Stimulated activated CD4-positive, alpha-beta T cell treated with anti-CD3 and anti-CD28 coated beads, Interleukin-15, amount 100 ng/mL, for 24 hours (primary cell): Measurements from ENCODE around the gene TIGD1.
"Not testable (repeated sequence)": the region's sequence is repeated elsewhere in the genome, so short reads cannot be mapped to it uniquely, and the experiment has no call there.

Experiments
- DNase-seq: peaks from one replicate; pipeline ENCODE4 v3.0.0-alpha.2; 2020

TIGD1 gene

DNA sequence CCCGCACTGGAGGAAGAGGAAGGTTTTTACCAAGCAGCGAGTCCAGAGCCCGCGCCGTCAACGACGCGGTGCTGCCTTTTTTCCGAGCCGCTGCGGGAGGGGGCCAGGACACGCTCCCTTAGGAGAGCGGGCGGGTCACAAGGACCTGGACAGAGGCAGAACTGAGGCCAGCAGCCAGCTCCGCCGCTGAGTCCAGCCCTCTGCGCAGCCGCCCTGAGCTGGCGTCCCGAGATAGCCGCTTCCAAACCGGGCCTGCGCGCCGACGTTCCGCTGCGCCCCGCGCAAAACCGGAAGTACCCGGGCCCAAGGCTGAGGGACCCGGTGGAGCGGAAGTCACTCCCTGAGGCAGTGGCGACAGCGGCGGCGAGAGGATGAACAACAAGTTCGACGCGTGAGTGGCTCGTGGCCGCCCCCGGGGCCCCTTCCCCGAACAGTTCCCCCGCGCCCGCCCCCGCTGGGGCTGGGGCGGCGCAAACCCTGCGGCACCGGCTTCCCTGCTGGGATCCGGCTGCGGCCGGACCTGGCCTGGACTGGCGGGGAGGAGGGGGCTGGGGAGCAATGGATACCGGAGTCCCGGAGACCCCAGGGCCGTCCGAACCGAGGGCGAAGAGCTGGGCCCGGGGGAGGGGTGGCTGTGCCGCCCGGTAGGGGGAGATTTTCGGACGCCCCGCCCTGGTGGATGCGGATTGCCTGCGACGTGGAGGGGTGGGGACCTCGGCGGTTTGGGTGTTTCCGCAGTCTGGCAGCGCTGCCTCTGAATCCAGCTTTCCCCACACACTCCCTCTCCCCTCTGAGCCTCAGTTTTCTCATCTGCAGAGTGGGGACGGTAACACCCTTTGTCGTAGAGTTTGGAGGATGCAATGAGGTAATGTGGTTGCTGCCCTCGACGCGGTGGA, at the start of gene TIGD1, which contains the start of gene EIF4E2:
TSS of gene TIGD1 (minus strand) at position 204 of the 896 bp plus-strand sequence. CDS start 675 bp downstream, outside the sequence.
TSS of gene EIF4E2 (plus strand) at position 336 of the 896 bp plus-strand sequence. CDS start at position 372, 36 bp downstream.
- DNase-seq: peak; percentile 95

DNA sequence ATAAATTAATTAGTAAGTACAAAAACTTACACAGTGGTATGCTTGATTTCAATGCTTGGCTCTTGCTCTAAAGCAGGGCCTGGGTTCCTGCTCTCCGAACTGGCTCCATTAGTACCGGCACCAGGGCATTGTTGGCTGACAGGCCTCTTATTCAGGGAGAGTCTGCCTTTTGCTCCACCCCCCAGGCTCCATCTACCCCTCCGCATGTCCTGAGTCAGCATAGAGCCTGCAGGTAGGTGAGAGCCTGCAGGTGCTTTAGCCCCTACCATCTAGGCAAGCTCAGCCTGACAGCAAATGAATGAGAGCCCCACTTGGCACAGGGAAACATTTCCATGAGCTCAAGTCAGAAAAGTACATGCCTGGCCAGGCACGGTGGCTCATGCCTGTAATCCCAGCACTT, 47.9 kb upstream of the TIGD1 start:
- no peak for DNase-seq

- DNase-seq: no peak
These were observed 47.2 kb upstream of the TIGD1 start for GRCh38 chr2:232597362-232598079.

DNA sequence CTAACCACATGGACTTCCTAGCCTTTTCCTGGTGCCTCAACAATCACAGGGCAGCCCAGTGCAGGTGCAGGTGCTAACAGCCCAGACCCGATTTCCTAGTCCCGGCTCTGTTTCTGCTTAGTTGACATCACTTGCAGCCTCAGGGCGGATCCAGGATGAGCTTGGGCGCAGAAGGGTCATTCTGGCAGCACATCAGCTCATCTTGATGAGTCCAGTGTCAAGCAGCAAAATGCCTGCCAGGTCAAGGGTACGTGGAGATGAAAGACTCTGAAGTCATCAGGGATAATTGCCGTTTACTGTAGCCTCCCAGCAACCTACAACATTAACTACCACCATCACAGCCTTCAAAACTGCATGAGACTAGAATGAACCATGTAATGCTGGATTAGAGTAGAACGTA, 43.6 kb upstream of the TIGD1 start:
- DNase-seq: no peak

DNA sequence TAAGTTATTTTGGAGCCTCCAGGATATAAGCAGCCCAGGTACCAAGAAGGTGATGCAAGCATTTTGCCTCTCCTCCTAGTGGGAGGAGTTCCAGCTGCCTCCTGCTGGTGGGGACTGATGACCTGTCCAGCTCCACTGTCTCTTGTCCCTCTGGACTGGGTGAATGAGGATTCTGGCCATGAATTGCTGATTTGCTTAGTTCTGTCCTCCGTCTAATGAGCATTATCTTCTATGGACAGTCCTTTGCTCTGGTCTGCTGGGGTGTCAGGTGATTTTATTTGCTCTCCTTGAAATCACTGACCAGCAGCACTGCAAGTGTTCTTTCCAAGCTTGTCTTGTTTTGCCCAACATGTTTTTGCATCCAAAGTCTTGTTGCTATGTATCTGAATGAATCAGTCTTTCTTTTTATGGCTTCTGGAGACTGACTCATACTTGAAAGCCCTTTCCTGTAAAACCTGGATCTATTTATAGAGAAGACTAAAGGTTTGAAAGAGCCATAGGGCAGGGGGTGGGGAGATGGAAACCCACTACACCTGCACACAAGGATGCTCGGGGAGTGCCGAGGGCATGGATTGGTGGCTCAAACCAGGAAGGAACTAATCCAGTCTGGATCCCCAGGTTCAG, 42.5 kb upstream of the TIGD1 start:
- DNase-seq: no peak

GRCh38 chr2:232588680-232589585, 38.6 kb upstream of the TIGD1 start:
- no peak for DNase-seq

DNA sequence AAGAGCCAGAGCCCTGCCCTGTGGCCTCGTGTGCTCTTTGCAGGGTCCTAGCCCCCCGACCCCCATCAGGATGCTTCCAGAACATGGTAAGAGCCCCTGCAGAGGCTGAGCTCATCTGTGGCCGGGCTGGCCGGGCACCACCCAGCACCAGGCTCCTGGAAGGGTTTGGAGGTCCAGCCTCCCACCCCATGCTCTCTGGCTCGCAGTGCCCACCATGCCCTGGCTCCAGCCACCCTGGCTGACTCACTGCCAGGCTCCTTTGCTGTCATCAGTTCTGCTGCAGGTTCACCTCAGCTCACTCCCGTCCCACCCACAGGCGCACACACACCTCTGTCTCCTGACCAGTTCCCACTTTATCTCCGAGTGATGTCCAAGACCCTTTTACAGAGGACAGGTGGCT, 37.7 kb upstream of the TIGD1 start:
- DNase-seq: no peak

DNA sequence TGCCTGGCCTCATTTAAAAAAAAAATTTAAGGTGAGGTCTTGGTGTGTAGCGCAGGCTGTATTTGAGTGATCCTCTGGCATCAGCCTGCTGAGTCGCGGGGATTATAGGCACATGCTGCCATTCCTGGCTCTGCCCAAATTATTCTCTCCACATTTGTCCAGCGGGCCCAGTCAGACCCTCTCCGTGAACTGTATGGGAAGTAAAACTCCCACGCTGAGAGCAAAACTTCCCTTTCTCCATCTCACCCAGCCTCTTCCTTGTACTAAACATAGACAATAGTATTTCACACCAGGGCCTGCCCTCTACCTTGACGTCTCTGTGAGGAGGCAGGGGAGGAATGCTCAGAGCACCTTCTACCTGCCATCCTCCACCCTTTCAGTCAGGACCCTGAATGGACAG, 37.2 kb upstream of the TIGD1 start:
- no peak for DNase-seq

- no peak for DNase-seq
These were observed 36.7 kb upstream of the TIGD1 start for GRCh38 chr2:232586943-232587505.

GRCh38 chr2:232584238-232584637, 33.9 kb upstream of the TIGD1 start:
- DNase-seq: no peak

DNA sequence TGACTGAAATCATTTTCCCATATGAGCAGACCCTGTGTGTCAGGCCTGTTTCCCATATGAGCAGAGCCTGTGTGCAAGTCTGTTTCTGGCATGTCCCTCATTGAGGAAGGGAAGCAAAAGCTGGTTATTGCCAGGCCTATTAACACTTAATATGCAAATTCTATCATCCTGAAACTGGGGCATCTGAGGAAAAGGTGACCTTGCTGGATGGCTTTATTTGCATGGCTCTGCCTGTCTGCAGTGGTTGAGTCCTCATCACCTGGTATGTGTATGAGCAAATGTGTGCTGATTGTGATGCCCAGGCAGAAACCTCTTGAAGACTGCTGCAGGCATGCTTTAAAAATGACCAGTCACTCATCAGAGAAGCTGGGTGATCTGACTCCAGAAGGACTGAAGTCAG, 31.4 kb upstream of the TIGD1 start:
- DNase-seq: no peak

DNA sequence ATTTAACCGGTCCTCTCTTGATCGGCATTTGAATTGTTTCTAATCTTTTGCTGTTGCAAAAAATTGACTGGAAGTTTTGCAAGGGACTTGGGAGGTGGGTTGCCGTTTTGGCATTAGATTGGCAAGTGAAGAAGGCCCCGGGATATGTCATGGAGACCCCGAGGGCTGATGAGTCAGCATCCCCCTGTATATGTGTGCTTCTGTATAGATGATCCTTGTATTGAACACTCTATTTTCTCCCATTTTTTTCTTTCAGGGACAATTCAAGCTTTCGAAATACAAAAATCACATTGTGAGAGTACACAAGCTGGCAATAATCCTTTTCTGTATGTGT, 30.3 kb upstream of the TIGD1 start:
- DNase-seq: no peak

DNA sequence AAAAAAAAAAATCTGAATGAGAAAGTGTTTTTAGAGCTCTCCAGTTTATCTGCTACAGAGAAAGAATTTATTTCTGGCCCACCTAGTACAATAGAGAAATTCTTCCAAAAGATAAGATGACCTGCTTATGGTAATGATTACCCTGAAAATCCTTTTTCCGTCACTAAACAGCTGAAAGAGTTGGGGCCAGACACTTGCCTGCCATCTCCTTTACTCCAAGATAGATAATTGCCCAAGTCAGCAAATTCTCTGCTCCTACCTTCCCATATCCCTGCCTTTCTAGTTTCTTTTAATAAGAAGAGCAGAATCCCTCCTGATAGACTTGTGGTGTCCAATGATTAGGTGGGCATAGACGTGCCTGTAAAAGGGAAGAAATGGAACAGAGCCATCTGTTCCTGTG, 28.3 kb upstream of the TIGD1 start:
- DNase-seq: no peak

GRCh38 chr2:232577841-232578240, 27.5 kb upstream of the TIGD1 start:
- no peak for DNase-seq

DNA sequence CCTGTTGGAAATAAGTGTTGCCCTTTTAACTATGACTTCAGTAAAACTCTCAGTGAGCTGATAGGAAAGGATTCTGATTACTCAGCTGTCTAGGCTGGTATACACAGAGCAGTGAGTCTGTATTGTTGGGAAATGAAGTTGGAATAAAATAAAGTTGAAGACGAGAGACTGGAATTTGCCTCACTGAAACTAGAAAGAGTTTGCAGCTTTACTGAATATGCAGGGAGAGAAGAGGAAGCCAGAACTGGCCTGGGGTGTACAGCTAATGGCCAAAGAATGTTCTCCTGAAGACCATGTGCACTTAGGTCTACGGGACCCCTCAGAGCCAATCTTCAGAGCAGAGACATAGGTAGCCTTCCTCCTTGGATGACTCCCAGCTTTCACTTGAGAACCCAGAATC, 26.6 kb upstream of the TIGD1 start:
- DNase-seq: no peak

GRCh38 chr2:232575404-232575746, 25.0 kb upstream of the TIGD1 start:
- DNase-seq: no peak

- DNase-seq: no peak
These were observed 24.5 kb upstream of the TIGD1 start for GRCh38 chr2:232574674-232575403.

DNA sequence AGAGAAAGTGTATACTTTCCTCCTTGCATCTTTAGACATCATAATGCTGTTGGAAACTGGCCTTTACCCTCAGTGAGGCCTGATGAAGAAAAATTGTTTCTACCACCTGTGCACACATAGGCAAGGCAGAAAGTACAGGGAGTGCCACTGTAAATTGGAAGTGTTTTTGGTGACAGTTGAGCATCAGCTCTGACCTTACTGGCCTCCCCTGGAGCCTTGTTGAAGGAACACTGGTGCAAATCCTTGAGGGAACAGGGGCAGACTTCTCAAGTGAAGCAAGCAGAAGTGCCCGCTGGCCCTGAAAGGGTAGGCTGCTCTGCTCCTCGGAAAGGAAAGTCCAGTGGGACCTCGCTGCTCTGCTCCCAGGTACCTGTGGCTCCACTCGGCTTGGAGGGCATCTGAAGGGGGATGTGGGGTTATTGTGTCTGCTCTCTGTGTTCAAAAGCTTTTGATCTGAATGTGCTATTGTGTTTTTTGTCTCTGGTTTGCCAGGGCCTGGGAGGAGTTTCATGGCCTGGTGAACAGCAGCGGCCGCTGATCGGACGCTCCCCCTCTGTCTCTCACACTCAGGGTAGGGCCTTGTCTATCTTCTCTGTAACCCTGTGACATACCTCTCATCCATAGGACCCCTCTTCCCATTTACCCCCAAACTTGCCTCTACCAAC, 23.5 kb upstream of the TIGD1 start:
- DNase-seq: no peak

- DNase-seq: no peak
These were observed 22.7 kb upstream of the TIGD1 start for GRCh38 chr2:232573042-232573441.

DNA sequence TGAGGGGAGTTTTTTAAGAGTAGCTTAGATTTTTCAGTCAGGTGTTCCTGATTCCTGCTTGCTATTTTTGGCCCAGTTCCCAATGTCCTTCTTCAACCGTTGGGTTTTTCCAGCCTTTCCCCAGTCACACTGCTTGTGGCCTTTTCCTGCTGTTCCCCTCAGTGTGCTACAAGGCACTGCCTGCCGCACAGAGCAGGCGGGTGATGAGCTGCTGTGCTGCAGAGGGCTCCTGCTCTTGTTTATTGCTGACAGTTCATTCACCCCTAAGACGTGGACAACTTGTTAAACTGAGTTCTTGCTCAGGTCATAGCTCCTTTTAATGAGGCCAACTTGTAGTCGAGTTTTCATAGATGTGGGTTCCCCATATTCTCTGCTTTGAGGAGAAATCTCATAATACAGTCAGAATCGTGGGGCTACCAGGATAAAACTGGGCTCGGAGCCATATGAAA, 20.7 kb upstream of the TIGD1 start:
- DNase-seq: no peak

GRCh38 chr2:232570481-232570880, 20.1 kb upstream of the TIGD1 start:
- DNase-seq: not testable (repeated sequence)
